Measurements from ENCODE around the gene TRIM72. TPM values are rescaled to one million over a fixed set of nuclear protein-coding genes. Genes with fewer than 3 reads are reported as not detected.

The TRIM72 gene
- total RNA-seq, 4 donors from 2014 or later = 0.19 TPM; not detected in 3

DNA sequence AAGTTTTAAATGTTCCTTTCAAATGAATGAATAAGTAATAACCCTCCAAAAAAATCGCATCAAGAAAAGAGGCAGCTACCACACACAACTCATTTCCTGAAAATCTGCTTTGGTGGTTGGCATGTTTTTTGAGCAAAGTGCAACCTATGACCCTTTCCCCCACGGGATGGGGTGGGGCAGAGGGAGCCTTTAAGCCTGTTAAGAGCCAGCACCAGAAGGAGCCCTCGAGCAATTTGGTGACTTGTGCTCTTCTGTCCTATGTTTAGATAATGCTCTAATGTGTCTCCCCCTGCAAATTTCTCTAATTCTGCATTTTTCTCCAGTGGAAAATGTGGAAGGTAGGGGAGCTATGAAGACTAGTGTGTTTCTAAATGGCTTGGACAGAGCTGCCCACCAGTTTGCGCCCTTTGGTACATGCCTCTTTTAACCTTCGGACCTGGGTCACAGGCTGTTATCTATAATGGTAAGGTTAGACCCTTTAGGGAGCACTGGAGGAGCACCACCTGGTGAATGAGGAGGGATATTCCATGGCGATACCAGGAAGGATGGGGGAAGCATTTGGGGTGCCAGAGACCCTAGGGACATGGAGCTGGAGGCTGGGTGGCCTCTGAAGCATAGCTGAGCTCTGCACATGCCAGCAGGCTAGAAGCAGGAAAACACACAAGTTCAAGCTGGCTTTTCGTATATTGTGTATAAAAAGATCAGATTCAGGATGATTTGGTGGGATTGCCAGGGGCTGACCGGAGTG, 12.9 kb upstream of the TRIM72 start:
- 39 to 44% methylated on average over 8 of the region's 8 CpGs for WGBS, 2 donors
- intact Hi-C loops (cut with DNase I; ENCODE audit: low total_unique reads) = no loop called here
- TF ChIP-seq, protein P1, sequence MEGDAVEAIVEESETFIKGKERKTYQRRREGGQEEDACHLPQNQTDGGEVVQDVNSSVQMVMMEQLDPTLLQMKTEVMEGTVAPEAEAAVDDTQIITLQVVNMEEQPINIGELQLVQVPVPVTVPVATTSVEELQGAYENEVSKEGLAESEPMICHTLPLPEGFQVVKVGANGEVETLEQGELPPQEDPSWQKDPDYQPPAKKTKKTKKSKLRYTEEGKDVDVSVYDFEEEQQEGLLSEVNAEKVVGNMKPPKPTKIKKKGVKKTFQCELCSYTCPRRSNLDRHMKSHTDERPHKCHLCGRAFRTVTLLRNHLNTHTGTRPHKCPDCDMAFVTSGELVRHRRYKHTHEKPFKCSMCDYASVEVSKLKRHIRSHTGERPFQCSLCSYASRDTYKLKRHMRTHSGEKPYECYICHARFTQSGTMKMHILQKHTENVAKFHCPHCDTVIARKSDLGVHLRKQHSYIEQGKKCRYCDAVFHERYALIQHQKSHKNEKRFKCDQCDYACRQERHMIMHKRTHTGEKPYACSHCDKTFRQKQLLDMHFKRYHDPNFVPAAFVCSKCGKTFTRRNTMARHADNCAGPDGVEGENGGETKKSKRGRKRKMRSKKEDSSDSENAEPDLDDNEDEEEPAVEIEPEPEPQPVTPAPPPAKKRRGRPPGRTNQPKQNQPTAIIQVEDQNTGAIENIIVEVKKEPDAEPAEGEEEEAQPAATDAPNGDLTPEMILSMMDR (IDR thresholded peaks at IDR 0.05) = no peak
- TF ChIP-seq POLR2A (IDR thresholded peaks at IDR 0.05) = no peak
- no peak overlapping the region for H3K4me3 ChIP-seq (ENCODE audit: low read depth, poor library complexity, severe bottlenecking)
- no peak for DNase-seq (ENCODE audit: low spot score in 2 of 2)

DNA sequence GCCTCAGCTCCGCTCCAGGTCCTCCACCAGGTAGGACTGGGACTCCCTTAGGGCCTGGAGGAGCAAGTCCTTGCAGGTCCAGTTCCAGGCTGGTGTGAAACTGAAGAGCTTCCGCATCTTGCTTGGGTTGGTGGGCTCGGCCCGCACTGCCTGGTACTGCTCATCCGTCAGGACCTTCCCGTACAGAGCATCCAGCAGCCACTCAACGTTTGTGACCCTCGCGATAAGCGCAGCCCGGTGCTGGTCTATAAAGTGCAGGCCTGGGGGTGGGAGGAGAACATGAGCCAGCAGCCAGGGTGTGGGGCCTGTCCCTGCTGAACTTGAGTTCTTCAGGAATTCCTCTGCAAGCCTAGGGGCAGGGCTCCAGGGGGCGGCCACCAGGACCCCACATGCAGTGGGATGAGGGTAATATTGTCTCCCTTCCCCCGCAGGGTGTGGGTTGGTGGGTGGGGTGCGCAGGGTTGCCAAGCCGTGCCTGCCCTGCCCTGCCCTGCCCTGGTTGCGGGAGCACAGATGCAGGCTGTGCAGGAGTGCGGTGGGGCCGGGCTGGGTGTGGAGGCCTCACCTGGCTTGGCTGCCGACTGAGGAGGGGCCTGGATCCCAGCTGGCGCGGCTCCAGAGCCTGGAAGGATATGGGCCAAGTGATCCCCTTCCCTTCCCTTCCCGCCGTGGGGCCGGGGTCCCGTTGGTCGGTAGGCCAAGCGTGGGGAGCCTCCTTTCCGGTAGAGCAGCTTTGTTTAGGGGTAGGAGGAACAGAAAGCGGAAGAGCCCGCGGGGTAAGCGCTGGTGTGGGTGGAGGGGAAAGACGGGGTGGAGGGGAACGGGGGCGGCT, 12.1 kb upstream of the TRIM72 start:
- intact Hi-C loops (cut with DNase I; ENCODE audit: low total_unique reads) = no loop called here
- no peak for TF ChIP-seq POLR2A (IDR thresholded peaks at IDR 0.05)
- TF ChIP-seq, protein P1 (IDR thresholded peaks at IDR 0.05) = no peak
- 11% methylated on average over 28 to 34 of the region's 35 CpGs for WGBS, 2 donors
- peak overlapping the region; percentile 68 for H3K4me3 ChIP-seq (ENCODE audit: low read depth, poor library complexity, severe bottlenecking)
- peak in 1 of 2 donors; percentile 92 for DNase-seq (ENCODE audit: low spot score in 2 of 2)

DNA sequence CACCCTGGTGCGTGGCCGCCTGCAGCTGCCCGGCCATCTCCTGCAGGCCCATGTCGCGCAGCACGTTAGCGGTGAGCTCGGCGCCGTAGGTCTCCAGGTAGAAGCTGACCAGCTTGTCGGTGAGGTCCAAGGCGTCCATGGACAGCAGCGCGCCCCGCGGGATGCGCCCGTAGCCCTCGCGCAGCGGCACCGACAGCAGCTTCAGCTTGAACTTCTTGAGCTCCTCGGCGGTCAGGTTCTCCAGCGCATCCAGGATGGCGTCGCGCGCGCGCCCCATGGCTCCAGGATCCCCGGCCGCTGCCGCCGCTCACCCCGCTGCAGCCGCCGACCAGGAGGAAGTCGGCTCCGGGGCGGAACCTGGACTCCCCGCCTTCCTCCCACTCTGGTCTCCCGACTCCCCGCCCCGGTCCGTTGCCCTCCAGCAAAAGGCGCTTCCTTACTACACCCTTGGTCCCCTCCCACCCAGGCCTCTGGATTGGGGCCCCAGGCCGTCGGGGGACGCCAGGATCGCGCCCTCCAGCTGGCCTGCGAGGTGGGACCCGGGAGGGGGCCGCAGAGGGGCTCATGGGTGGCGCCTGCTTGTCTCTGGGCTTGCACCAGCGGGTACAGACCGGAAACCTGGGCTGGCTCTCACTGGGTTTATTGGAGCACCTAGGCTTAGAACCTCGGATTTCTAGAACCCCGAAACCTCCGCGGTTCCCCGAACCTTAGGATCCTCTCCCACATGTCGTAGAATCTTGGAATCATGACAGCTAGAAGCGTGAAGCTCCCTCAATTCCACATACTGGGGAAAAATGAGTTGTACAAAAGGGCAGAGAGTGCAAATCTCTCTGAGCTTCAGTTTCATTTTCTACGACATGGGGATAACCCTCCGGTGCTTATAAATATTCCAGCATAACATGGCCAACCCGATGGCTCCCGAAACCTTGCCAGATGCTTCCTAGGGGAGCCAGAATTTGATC, 11.2 kb upstream of the TRIM72 start, which contains the start of gene PYCARD:
Gene PYCARD, minus strand, starts transcription at position 347 of the 962 bp plus-strand sequence. Its CDS starts 70 bp downstream, at position 277.
- peak; percentile 49 to 94 for DNase-seq (ENCODE audit: low spot score in 2 of 2)

DNA sequence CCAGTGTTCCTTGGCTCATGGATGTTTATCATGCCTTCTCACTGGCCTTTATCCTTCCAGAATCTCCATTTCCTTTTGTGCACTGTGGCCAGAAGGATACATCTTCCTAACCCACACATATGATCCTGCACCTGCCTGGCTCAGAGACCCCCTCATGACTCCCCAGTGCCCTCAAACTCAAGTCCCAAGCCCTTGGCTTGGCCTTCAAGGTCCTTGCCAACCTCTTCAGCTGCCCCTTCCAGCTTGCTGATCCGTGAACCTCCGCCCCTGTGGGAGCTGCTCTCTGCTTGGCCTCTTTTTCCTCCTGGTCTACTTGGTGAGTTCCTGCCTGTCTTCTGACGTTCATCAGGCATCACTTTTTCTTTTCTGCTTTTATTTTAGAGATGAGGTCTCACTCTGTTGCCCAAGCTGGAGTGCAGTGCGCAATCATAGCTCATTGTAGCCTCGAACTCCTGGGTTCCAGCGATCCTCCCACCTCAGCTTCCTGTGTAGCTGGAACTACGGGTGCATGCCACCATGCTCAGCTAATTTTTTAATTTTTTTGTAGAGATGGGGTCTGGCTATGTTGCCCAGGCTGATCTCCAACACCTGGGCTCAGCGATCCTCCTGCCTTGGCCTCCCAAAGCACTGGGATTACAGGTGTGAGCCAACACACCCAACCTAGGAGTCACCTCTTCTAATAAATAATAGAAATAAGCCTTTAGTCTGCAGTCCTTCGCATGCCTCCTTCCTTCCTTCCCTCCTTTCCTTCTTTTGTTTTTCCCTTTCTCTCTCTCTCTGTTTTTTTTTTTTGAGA, 8.8 kb upstream of the TRIM72 start:
- intact Hi-C loops (cut with DNase I; ENCODE audit: low total_unique reads) = no loop called here
- 85 to 89% methylated on average over 9 of the region's 9 CpGs for WGBS, 2 donors
- no peak for DNase-seq (ENCODE audit: low spot score in 2 of 2)
- TF ChIP-seq, protein P1 (IDR thresholded peaks at IDR 0.05) = no peak
- no peak for TF ChIP-seq POLR2A (IDR thresholded peaks at IDR 0.05)
- H3K4me3 ChIP-seq (ENCODE audit: low read depth, poor library complexity, severe bottlenecking) = no peak overlapping the region

More for the DNA sequence above, 11.2 kb upstream of the TRIM72 start, which contains the start of gene PYCARD:
- TF ChIP-seq, protein P1 (IDR thresholded peaks at IDR 0.05) = no peak
- TF ChIP-seq POLR2A (IDR thresholded peaks at IDR 0.05) = no peak
- H3K4me3 ChIP-seq (ENCODE audit: low read depth, poor library complexity, severe bottlenecking) = peak within 1 kb of the TSS; percentile 68
- intact Hi-C loops (cut with DNase I; ENCODE audit: low total_unique reads) = no loop called here
- 3 to 4% methylated on average over 57 to 60 of the region's 69 CpGs for WGBS, 2 donors

All from lower leg skin (tissue), 4 donors.